Adipose tissue (tissue), 3 donors: ENCODE data around the gene PHF21A. TPM values are rescaled to one million over a fixed set of nuclear protein-coding genes. Genes with fewer than 3 reads are reported as not detected.
"Not testable (repeated sequence)": the region's sequence is repeated elsewhere in the genome, so short reads cannot be mapped to it uniquely, and the experiment has no call there.

Source experiments
- H3K27ac ChIP-seq: one replicate; pipeline ENCODE4 v1.5.1; 2013; ENCODE audit warnings: low read depth, low read length
- WGBS, 3 donors: extraction: QIAGEN DNeasy Blood & Tissue Kit; methylation state at CpG; one replicate each; pipeline ENCODE4 v1.1.7; 2013; 5-methylcytosine and 5-hydroxymethylcytosine counted together
- polyA plus RNA-seq, 3 donors: library from polyadenylated mRNA; stranded (reverse); fragments of 200-250 nt; gene quantifications; one replicate each; pipeline ENCODE4 v1.2.3, GENCODE V29; 2013
- donor health status: healthy with polysubstance abuse.
- donor health status: Bipolar disorder and iron deficiency.
- donor health status: healthy.

Gene PHF21A
- polyA plus RNA-seq, 3 donors, result 6.5 to 29.5 (median 14.0) TPM

DNA sequence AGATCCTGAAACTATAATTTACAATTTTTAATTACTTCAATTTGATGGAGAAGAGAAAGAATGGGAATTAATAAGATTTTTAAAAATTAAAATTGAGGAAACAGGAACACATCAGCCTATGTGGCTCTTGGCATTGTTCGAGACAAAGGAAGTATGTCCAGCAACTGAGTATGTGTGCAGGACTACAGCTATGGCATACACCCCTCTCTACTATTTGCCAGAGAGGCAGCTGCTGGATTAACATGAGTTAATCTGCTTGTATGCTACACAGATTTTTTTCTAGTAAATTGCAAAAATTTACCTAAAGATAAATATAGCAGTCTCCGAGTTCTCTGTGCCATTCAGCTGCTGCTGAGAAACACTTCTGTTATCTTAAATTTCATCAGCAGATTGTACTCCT lies 70.6 kb downstream of the PHF21A start:
- H3K27ac ChIP-seq, result no peak overlapping the region
- WGBS, 3 donors, result 43 to 70% (median 47%) methylated on average over 2 of the region's 2 CpGs

GRCh38 chr11:46050003-46050461 lies 71.2 kb downstream of the PHF21A start:
- WGBS, 3 donors, result 31 to 58% (median 32%) methylated on average over 4 of the region's 4 CpGs
- H3K27ac ChIP-seq, result no peak overlapping the region

- 62 to 79% (median 72%) methylated on average over 7 of the region's 7 CpGs for WGBS, 3 donors
Observed at GRCh38 chr11:46049325-46049897, 71.8 kb downstream of the PHF21A start.

DNA sequence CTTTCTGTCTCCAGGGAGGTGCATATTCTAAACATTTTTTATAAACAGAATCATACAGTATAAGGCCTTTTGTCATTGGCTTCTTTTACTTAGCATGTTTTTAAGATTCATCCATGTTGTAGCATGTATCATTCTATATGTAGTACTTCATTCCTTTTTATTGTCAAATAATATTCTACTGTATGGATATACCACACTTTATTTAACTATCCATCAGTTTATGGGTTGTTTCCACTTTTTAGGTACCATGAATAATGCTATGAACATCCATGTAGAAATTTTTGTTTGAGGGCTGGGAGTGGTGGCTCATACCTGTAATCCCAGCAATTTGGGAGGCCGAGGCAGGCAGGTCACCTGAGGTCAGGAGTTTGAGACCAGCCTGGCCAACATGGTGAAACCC lies 73.1 kb downstream of the PHF21A start:
- H3K27ac ChIP-seq, result no peak overlapping the region
- WGBS, 3 donors, result 95 to 100% (median 100%) methylated on average over 1 of the region's 1 CpG

More at GRCh38 chr11:46049325-46049897, 71.8 kb downstream of the PHF21A start:
- no peak overlapping the region for H3K27ac ChIP-seq

DNA sequence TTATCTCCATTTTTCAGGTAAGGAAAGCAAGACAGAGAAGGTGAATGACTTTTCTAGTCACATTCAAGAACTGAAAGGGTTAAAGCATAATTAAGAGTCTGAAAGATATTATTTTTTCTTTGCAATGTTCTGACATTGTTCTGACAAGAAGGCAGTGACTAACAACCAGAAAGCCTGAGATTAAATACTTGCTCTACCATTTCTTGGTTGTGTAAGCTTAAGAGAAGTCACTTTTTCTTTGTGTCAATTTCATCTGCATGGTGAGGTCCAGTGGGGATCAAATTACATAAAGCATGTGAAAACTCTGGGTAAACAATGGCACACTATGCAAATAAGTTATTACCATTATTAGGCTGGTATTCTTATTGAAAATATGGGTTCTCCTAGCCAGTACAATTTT lies 73.7 kb downstream of the PHF21A start:
- no peak overlapping the region for H3K27ac ChIP-seq

DNA sequence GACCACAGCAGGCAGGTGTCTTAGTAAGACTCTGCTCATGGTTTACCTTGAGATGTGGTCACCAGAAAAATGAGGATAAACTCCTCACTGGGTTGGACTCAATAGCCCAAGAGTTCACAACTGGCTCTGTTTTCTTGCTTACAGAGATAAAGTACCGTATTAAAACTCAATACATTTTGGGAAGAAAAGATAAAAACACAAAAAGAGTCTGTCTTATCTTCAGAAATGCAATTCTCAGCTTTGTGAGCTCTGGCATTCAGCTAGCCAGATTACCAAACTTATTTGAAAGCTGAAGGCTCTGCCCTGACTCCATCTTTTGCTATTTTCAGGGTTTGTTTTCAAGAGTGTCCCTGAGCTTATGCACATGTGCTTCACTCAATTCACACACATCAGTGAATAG lies 75.4 kb downstream of the PHF21A start:
- H3K27ac ChIP-seq, result no peak overlapping the region
- WGBS, 3 donors, result 63 to 89% (median 85%) methylated on average over 1 of the region's 1 CpG

- H3K27ac ChIP-seq, result no peak overlapping the region
- 79 to 94% (median 90%) methylated on average over 2 of the region's 2 CpGs for WGBS, 3 donors
Observed at GRCh38 chr11:46044601-46045000, 76.7 kb downstream of the PHF21A start.

DNA sequence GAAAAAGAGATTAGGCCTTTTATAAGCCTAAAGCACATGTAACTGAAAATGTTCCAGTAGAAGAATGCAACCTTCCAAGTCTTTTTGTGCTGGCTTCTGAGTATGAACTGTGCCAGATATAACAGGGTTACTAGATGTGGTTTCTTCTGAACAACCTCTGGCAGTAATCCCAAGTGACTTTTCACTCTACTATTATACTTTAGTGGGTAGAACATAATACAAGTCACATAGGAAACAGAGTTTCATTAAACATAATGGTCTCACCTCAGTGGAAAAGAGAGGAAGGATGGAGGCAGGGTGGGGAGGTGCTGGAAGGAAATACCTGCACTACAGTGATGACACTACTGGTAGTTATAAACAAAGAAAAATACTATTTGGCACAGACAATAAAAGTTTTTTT lies 81.3 kb downstream of the PHF21A start:
- no peak overlapping the region for H3K27ac ChIP-seq

DNA sequence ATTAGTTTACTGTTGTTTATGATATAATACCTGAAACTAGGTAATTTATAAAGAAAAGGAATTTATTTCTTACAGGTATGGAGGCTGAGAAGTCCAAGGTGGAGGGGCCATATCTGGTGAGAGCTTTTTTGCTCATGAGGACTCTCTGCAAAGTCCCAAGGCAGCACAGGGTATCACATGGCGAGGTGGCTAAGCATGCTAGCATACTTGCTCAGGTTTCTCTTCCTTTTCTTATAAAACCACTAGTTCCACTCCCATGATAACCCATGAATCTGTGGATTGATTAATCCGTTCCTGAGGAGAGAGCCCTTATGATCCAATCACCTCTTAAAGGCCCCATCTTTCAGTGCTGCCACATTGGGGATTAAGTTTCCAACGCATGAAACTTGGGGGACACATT lies 82.7 kb downstream of the PHF21A start:
- 93 to 94% (median 93%) methylated on average over 3 of the region's 3 CpGs for WGBS, 3 donors
- no peak overlapping the region for H3K27ac ChIP-seq

DNA sequence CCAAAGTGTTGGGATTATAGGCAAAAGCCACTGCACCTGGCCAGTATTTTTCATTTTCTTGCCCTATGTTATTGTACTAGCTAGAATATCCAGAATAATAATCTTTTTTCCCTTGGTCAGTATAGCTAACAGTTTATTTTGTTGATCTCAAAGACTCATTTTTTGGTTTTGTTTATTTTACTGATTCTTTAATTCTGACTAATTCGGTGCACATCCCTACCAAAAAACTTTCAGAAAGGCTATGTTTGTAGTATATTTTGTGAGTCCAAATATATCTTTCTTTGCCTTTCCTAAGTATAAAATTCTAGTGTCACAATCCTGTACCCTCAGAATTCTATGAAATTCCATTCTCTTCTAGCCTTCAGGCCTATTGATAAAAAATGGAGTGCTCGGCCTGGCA lies 84.3 kb downstream of the PHF21A start:
- WGBS, 3 donors, result 90 to 98% (median 96%) methylated on average over 2 of the region's 2 CpGs
- H3K27ac ChIP-seq, result no peak overlapping the region

- 94 to 97% (median 94%) methylated on average over 2 of the region's 2 CpGs for WGBS, 3 donors
- H3K27ac ChIP-seq, result no peak overlapping the region
Observed at GRCh38 chr11:46036009-46036408, 85.2 kb downstream of the PHF21A start.

GRCh38 chr11:46034041-46034440 lies 87.2 kb downstream of the PHF21A start:
- H3K27ac ChIP-seq, result no peak overlapping the region

- no peak overlapping the region for H3K27ac ChIP-seq
- WGBS, 3 donors, result 68 to 84% (median 82%) methylated on average over 10 of the region's 10 CpGs
Observed at GRCh38 chr11:46026606-46027293, 94.5 kb downstream of the PHF21A start.

DNA sequence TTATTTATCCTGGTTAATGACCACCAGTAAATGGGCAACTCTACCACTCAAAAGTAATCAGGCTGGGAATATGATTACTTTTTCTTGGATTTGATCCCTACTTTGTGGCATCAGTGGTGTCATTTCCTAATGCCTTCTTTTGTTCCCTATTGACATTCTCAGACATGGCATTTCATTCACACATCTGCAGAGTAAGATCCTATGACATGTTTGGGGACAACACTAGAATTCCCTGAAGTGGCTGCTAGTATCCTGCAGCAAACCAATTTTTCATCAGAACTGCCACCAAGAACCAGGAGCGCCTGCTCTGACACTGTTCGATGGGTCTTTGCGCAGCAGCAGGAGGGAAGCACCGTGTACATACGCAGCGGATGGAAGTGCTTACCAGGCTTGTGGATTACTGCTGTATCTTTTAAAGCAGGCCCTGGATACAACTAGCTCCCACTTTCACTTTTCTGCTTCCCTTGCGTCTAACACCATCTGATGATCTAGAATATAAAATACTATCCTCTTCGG lies 101.1 kb downstream of the PHF21A start:
- 94 to 97% (median 97%) methylated on average over 8 of the region's 8 CpGs for WGBS, 3 donors
- no peak overlapping the region for H3K27ac ChIP-seq

DNA sequence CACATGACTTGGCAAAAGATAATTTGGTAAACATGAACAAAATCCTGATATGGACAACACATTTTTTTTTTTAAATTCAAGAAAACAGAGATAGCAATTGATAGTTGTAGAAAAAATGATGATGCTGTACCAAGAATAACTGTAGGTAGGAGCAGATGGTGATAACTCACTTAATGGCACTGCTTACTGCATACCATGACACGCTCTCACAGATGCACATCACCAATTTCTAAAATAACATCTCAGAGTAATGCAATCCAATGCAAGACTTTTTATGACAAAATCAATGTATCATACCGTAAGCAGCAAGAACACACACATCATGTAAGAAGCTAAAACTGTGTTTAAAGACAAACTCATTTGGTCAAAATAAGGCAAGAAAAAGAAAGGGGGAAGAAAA lies 102.6 kb downstream of the PHF21A start:
- 94 to 98% (median 96%) methylated on average over 2 of the region's 2 CpGs for WGBS, 3 donors
- H3K27ac ChIP-seq, result no peak overlapping the region

- 48 to 91% (median 89%) methylated on average over 1 of the region's 1 CpG for WGBS, 3 donors
Observed at GRCh38 chr11:46017341-46017740, 103.9 kb downstream of the PHF21A start.

GRCh38 chr11:46015941-46016340 lies 105.3 kb downstream of the PHF21A start:
- WGBS, 3 donors, result 97 to 100% (median 100%) methylated on average over 1 of the region's 1 CpG
- no peak overlapping the region for H3K27ac ChIP-seq

More at GRCh38 chr11:46017341-46017740, 103.9 kb downstream of the PHF21A start:
- H3K27ac ChIP-seq, result no peak overlapping the region

GRCh38 chr11:46014168-46014567 lies 107.1 kb downstream of the PHF21A start:
- H3K27ac ChIP-seq, result not testable (repeated sequence)

DNA sequence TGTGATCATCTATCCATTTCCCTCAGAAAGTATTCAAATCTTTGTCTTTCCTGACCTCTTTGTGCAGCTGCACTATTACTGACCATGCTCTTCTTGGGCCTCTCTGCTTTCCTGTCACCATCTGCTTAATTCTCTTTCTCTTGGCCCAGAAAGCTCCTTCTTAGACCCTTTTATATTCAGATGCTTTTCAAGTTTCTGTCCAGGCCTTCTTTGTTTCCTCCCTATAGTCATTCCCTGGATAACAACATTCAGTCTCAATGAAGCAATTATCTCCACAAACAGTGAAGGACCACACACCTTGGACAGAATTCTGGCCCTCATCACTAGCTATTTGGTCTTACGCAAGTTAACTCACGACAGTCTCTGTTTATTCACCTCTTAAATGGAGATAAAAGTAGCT lies 109.1 kb downstream of the PHF21A start:
- no peak overlapping the region for H3K27ac ChIP-seq
- WGBS, 3 donors, result 65 to 87% (median 83%) methylated on average over 2 of the region's 2 CpGs

DNA sequence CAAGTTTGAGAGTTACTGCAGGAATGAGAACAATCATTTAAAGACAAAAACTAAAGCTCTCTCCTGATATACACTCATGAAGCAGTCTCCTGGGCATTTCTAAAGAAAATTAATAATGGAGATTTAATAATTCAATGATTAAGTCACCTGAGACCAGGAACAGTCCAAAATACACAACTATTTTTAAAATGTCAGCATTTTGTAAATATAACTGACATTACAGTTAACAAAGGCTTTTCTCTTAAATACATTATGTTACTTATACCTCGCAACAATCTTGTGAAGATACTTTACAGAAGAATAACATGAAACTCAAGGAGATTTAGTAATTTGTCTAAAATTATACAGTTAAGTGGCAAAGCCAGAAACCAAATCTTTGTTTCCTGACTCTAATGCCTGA lies 111.2 kb downstream of the PHF21A start:
- 60 to 91% (median 81%) methylated on average over 1 of the region's 1 CpG for WGBS, 3 donors
- no peak overlapping the region for H3K27ac ChIP-seq
